ENCODE results near the gene KIF14.

Gene KIF14

DNA sequence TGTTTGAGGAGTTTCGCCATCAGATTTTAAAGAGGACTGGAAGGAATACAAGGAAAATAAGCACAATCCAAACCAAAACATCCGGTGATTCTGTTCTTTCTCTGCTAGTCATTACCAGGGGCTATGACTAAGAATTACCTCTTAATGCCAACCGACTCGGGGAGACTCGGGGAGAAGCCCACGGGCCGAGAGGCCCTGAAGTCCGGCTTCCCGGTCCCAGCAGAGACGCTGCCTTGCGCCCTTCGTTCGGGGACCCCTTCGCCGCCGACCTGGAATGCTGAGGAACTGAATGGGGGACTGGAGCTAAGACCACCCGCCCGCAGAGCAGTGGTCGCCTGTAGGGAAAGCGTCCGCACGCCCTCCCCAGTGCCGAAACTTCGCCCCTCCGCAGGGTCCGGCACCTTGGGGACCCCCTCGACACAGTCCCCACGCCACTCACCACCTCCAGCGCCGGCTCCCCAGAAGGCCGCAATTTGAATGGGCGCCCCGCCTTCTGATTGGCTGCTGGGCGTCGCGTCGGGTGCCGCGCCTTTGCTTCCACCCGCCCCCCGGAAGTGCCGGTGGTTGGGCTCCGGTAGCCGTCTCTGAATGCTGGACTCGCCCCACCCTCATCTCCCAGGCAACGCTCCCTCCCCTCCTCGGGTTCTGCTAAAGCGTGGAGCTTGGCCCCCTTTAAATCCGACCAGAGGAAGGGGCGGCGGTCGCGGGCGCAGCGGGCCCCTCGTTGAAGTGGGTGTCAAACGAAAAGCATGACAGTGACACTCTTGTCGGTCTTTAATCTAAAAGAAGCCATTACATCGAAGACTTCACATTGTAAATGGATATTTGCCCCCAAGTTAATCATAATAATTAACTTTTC lies at the start of gene KIF14:
TSS of gene KIF14 (minus strand) at position 479 of the 859 bp plus-strand sequence. CDS start 2,028 bp downstream, outside the sequence.
- DNase-seq (ENCODE audit: low read depth), result peak; percentile 93

DNA sequence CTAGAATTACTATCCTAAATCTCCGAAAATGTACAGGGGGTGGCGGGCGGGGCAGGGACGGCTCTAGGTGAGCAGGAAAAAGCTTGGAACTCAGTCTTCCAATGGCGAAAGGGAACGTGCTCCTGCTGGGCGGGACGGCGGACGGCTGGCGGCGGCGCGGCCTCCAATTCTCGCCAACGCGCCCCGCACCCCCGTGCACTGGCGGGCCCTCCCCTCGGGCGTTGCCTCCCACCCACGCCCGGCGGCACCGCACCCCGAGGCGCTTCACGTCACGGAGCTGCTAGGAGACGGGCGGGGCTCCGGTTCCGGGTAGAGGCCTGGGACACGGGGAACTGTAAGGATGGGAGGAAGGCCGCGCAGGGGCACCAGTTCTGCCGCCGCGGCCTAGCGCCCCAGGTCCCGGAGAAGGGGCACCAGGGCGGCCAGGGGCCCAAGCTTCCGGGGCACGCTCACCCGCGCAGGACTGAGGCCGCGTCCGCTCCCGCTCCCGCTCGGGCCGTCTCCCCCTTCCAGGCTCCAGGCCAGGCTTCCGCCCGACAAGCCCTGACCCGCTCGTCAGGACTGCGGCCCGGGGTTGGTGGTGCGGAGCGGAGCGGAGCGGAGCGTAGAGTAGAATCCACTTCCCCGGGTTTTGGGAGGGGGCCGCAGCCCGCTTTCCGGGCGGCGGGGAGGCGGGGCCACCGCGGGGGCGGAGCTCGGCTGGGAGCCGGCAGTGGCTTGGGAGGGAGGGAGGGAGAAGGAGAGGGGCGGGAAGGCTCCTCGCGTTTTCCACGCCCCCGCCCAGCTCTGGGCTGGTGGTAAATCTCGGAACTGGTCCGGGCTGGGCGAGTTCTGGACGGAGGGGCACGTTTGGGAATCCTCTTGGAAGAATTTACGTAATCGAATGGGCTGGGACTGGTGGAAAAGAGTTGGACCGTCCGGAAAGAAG lies 49.0 kb upstream of the KIF14 start, which contains the start of gene DDX59:
TSS of gene DDX59 (minus strand) at position 594 of the 928 bp plus-strand sequence. CDS start 3,167 bp downstream, outside the sequence.
- DNase-seq (ENCODE audit: low read depth), result peak; percentile 98

DNA sequence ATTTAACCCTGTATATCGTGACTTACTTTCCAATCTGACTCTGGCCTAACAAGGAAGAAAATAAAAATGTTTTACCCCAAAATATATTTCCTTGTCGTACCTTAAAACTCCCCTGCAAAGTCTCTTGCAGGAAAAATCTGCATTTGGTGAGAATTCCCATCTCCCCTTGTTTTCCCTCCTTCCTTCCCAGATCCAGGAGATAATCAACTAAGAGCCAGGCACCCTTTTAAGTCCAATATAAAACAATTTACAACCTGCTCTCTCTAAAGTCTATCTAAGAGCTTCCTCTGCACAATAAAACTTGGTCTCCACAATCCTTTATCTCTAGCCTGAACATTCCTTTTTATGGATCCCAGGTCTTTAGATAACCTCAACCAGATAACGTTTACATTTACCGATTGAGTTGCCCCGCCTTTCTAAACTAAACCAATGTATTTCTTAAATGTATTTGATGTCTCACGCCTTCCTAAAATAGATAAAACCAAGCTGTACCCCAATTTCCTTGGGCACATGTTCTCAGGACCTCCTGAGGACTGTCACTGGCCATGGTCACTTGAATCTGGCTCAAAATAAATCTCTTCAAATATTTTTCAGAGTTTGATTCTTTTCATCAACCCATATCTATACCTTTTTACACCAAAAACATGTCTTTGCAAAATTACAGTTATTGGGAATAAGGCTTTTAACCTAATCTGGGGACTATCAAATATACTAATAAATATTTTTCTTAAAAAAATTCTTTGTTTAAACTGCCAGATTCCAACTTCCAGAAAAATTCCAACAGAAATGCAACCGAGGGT lies 48.2 kb upstream of the KIF14 start:
- no peak for DNase-seq (ENCODE audit: low read depth)

DNA sequence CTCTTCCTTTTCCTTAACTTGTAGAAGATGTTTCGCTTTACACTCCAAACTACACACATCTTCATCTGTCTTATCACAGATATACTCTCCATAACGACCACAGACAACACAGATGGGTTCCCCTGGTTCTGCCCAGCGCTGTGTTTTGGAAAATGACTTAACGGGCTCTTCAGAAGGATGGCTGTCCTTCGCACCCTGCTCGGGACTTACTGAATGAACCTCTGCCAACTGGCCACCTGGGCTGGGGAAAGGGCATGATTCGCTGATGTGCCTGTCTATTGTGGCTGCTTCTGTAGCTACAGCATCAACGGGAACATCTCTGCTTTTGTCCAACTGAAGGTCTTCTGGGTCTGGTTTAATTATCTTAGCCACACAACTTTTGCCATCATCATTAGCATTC lies 45.8 kb upstream of the KIF14 start:
- DNase-seq (ENCODE audit: low read depth), result no peak

DNA sequence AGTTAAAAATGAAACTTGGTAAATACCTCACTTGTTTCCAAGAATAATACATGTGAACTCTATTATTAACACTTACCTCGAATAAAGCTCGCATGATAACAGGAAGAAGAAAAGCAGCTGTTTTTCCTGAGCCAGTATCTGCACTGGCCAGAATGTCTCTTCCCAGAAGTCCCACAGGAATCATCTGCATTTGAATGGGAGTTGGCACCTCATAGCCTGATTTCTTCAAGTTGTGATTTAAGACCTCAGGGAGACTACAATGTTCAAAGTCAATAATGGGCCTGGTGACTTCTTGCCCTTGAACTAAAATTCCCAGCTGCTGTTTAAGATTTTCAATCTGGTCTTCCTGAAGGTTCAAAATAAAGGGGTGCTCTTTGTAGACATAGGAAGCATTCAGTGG lies 45.3 kb upstream of the KIF14 start:
- DNase-seq (ENCODE audit: low read depth), result no peak

DNA sequence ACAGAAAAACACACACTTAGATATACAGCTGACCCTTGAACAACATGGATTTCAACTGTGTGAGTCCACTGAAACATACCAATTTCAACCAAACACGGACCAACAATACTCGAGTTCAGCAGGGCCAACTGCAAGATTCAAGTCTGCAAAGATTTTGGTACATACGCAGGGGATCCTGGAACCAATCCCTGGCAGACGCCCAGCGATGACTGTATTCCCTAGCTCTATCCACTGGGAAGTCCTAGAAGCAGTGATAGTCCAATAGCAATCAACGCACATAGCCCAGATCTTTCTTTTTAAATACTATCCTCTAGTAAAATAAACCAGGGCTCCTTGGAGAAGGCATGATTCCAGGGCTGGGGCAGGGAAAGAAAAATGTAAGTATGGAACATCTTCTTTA lies 40.2 kb upstream of the KIF14 start:
- no peak for DNase-seq (ENCODE audit: low read depth)

- DNase-seq (ENCODE audit: low read depth), result peak; percentile 51
Observed at GRCh38 chr1:200659269-200659668, 38.7 kb upstream of the KIF14 start.

- DNase-seq (ENCODE audit: low read depth), result no peak
Observed at GRCh38 chr1:200658037-200658818, 37.7 kb upstream of the KIF14 start.

DNA sequence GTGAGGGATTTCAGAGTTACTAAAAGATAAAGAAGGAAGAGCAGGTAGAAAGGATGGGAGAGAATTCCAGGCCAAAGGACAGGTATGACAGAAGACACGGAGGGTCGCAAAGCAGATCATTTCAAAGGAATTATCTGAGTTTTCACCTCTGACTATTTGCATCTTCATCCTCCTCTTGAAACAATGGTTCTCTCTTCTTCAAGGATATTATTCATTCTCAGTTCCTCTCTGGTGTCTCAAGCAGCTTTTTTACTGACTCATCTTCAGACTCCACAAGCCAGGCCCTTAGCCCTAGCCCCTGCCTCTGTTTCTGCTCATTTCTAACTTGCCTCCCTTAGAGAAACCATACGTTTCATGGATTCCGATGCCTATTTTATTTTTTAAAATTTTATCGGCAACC lies 34.1 kb upstream of the KIF14 start:
- DNase-seq (ENCODE audit: low read depth), result no peak

DNA sequence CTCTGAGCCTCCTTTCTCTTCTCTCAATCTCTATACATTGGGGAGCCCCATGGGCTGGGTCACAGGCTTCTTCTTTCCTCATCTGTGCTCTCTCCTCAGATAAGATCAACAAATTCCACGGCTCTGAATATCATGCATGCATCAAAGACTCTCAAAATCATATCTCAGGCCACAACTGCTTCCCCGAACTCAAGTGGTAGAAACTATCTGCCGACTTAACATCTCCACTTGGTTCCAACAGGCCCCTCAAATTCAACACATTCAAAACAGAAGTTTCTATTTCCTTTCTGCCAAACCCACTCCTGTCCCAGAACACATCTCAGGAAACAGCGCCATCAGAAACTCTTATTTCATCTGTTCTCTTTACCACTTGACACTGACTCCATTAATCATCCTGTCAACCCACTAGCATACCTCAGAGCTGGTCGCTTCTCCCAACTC lies 32.5 kb upstream of the KIF14 start:
- no peak for DNase-seq (ENCODE audit: low read depth)

- DNase-seq (ENCODE audit: low read depth), result no peak
Observed at GRCh38 chr1:200652378-200652777, 31.8 kb upstream of the KIF14 start.

DNA sequence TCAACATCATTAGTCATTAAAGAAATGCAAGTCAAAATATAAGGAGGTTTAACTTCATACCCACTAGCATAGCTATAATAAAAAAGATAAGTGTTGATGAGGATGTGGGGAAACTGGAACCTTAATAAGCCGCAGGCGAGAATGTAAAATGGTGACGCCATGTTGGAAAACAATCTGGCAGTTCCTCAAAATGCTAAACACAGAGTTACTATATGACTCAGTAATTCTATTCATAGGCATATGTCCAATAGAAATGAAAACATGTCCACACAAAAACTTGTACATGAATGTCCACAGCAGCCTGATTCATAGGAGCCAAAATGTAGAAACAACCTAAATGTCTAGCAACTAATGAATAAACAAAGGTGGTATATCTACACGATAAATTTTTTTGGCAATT lies 26.0 kb upstream of the KIF14 start:
- DNase-seq (ENCODE audit: low read depth), result no peak

GRCh38 chr1:200644021-200644420 lies 23.5 kb upstream of the KIF14 start:
- no peak for DNase-seq (ENCODE audit: low read depth)

- DNase-seq (ENCODE audit: low read depth), result no peak
Observed at GRCh38 chr1:200642481-200642880, 21.9 kb upstream of the KIF14 start.

- peak; percentile 8 for DNase-seq (ENCODE audit: low read depth)
Observed at GRCh38 chr1:200640963-200641401, 20.4 kb upstream of the KIF14 start.

DNA sequence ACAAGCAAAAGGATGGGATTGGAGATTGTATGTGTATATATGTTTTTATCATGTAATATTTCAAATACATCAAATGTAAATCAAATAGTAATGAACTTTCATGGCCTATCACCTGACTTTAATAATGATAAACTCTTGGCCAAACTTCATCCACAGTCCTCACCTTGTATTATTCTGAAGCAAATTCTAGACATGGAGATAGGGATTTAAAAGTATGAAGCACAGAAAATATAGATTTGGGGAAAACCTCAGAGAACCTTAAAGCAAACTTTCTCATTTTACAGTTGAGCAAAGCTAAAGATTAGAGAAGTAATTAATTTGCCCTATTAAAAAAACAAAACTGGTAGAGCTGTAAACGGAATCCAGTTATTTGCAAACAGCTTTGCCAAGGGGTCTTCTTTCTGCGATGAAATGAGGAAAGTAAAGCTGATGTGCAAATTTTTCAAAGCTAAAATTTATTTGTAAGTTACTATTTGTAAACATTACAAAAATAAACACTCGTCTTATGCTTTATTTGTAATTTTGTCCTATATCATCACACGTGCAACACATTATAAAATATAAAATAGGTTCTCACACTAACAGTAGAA lies 19.9 kb upstream of the KIF14 start:
- DNase-seq (ENCODE audit: low read depth), result no peak

GRCh38 chr1:200638073-200638472 lies 17.5 kb upstream of the KIF14 start:
- DNase-seq (ENCODE audit: low read depth), result no peak

DNA sequence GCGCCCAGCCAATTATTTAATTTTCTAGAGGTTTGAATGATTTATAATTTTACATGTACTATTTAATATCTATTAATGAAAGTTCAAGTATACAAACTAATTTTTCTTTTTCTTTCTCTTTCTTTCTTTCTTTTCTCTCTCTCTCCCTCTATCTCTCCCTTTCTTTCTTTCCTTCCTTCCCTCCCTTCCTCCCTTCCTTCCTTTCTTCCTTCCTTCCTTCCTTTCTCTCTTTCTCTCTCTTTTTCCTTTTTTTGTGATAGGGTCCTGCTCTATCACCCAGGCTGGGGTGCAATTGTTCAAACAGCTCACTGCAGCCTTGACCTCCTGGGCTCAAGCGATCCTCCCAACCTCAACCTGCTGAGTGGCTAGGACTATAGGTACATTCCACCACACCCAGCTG lies 16.1 kb upstream of the KIF14 start:
- no peak for DNase-seq (ENCODE audit: low read depth)

DNA sequence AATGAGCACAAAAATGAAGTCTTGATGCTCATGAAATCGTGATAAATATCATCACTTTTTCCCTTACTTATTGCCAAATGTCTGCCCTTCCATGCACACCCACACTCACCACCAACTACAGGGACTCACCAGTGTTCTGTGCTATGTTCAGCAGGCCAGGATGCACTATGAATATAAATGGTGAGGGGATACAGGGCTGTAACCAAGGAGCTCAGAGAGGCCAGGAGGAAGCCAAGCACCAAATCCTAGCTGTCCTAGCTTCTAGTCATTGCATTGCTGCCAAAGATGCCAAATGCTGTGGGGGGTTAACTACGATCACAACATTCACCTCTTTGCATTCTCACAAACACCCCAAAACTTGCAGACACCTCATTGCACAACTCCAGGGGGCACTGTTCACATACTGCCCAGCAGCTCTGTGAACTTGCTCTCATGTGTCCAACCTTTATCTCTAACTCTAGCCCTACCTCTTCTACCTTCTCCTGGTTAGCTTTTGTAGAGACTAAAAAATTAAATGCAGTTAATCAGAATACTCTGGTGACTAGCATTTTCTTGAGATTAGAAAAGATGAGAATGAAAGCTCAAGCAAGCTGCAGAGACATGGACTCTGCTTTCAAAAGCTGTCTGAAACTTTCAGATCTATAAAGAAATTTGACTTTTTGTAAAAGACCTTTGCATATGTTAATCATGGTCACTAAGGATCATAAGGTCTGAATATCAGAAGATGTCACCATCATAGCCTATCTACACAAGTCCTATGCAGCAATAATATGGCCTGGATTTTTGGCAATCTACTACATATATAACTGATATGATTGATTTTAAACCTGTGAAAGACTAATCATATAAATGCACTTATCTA lies 13.9 kb upstream of the KIF14 start:
- DNase-seq (ENCODE audit: low read depth), result no peak

DNA sequence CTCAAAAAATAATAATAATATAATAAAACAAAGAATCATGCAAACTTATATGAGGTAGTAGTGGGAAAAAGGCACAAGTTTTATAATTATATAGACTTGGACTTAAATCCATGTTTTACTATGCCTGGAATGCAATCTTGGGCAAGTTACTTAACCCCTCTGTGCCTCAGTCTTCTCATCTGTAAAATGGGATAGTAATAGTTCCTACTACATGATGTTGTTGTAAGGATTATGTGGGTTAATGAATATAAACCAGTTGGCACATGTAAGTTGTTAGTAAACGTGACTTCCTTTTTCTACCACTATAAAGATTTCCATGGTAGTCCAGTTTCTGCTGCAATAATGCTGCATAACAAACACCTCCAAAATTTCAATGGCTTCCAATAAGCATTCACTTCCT lies 10.8 kb upstream of the KIF14 start:
- DNase-seq (ENCODE audit: low read depth), result no peak
